ENCODE measurements around the gene PRKAR1A.

DNA sequence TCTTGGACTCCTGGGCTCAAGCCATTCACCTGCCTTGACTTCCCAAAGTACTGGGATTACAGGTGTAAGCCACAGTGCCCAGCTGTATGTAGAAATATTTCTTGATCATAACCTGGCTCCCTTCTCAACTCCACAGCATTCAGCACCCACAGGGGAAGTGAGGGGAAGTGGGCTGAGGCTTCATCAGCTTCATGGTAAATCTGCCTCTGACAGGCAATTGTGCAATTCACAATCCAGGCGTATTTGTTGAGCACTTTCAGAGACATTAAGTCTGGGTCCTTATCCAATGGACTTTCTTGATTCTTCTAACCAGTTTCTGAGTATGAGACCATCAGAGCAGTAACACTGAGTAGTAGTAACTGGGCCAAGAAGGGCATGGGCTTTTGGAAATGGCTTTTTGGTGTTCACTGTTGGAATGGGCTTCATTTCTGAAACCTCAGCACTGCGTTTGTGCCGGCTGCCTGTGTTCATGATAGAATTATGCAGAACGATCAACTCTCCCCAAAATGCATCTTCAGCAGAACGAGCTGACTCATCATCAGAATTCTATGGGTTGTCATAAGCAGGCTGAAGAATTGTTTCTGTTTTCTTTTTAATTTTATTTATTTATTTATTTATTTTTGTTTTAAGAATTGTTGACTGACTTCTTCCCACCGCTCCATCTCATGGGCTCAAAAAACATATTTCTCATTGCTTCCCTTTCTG, 60.1 kb downstream of the PRKAR1A start:
- TF ChIP-seq, protein P1, sequence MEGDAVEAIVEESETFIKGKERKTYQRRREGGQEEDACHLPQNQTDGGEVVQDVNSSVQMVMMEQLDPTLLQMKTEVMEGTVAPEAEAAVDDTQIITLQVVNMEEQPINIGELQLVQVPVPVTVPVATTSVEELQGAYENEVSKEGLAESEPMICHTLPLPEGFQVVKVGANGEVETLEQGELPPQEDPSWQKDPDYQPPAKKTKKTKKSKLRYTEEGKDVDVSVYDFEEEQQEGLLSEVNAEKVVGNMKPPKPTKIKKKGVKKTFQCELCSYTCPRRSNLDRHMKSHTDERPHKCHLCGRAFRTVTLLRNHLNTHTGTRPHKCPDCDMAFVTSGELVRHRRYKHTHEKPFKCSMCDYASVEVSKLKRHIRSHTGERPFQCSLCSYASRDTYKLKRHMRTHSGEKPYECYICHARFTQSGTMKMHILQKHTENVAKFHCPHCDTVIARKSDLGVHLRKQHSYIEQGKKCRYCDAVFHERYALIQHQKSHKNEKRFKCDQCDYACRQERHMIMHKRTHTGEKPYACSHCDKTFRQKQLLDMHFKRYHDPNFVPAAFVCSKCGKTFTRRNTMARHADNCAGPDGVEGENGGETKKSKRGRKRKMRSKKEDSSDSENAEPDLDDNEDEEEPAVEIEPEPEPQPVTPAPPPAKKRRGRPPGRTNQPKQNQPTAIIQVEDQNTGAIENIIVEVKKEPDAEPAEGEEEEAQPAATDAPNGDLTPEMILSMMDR (IDR thresholded peaks at IDR 0.05; ENCODE audit: low read depth, low read length), result no peak
- TF ChIP-seq POLR2A (IDR thresholded peaks at IDR 0.05; ENCODE audit: extremely low read depth, insufficient read length) (no peak), MYC (IDR thresholded peaks at IDR 0.05; ENCODE audit: low read depth, low read length) (no peak)
- TF ChIP-seq, protein P2, sequence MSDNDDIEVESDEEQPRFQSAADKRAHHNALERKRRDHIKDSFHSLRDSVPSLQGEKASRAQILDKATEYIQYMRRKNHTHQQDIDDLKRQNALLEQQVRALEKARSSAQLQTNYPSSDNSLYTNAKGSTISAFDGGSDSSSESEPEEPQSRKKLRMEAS (IDR thresholded peaks at IDR 0.05; ENCODE audit: low read depth, low read length), result no peak
